ENCODE measurements around the gene ZNF346.

ZNF346 gene

GRCh38 chr5:177123789-177124485, 101.4 kb downstream of the ZNF346 start:
- no peak for DNase-seq

GRCh38 chr5:177124486-177124991, 102.0 kb downstream of the ZNF346 start:
- no peak for DNase-seq

GRCh38 chr5:177126771-177127170, 104.3 kb downstream of the ZNF346 start:
- no peak for DNase-seq

GRCh38 chr5:177128551-177128981, 106.1 kb downstream of the ZNF346 start:
- DNase-seq = no peak

- no peak for DNase-seq
Observed at GRCh38 chr5:177130211-177131018, 107.9 kb downstream of the ZNF346 start.
